H1 (cell line): ENCODE measurements around the gene FOXO6.

Source experiments
- CTCF ChIP-seq, 3 experiments: IDR thresholded peaks; 1 replicate in 2 of 3; 2 replicates in 1 of 3; pipeline versions ENCODE4 v1.5.1 to v1.6.1; 2011; ENCODE audit warnings: low read length in 3 of 3, mild to moderate bottlenecking in 3 of 3, inconsistent platforms in 2 of 3, low read depth in 1 of 3, moderate library complexity in 1 of 3; ENCODE audit not compliant: insufficient read depth in 1 of 3; ENCODE audit errors: control extremely low read depth in 1 of 3
- GABPA ChIP-seq: IDR thresholded peaks from 2 replicates; pipeline ENCODE4 v1.6.1; 2011; ENCODE audit warnings: mild to moderate bottlenecking, low read length, moderate library complexity, borderline replicate concordance; ENCODE audit not compliant: insufficient read depth
- YY1 ChIP-seq: IDR thresholded peaks from 2 replicates; pipeline ENCODE4 v1.6.1; 2011; ENCODE audit warnings: low read depth, mild to moderate bottlenecking, low read length

GRCh38 chr1:41373373-41373772, 12.1 kb downstream of the FOXO6 start:
- no peak for TF ChIP-seq GABPA
- no peak for TF ChIP-seq YY1
- TF ChIP-seq CTCF (IDR thresholded peaks at IDR 0.05; ENCODE audit: control extremely low read depth in 1 of 3, insufficient read depth in 1 of 3, low read depth in 1 of 3, low read length in 3 of 3) = no peak
